GM18873 (cell line): ENCODE data around the gene FAF1.
"Not testable (repeated sequence)": the region's sequence is repeated elsewhere in the genome, so short reads cannot be mapped to it uniquely, and the experiment has no call there.

Source experiments
- ATAC-seq: cut with Tn5 transposase; IDR thresholded peaks from one replicate; pipeline ENCODE4 v1.9.1; 2021; ENCODE audit warnings: mild to moderate bottlenecking, moderate library complexity, moderate number of reproducible peaks; ENCODE audit not compliant: unreplicated experiment, low FRiP score

The FAF1 gene

DNA sequence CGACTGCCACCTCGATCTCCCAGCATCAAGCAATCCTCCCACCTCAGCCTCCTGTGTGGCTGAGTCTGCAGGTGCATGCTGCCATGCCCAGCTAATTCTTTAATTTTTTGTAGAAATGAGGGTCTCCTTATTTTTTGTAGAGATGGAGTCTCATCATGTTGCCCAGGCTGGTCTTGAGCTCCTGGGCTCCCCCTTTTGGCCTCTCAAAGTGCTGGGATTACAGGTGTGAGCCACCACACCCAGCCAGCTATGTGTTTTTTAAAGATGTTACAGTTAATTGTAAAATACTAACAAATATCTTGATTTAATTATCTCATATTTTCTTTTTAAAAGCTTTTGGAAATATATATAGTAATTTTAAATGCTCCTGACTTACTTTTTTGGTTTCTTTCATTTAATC lies 355.5 kb downstream of the FAF1 start:
- ATAC-seq: no peak

DNA sequence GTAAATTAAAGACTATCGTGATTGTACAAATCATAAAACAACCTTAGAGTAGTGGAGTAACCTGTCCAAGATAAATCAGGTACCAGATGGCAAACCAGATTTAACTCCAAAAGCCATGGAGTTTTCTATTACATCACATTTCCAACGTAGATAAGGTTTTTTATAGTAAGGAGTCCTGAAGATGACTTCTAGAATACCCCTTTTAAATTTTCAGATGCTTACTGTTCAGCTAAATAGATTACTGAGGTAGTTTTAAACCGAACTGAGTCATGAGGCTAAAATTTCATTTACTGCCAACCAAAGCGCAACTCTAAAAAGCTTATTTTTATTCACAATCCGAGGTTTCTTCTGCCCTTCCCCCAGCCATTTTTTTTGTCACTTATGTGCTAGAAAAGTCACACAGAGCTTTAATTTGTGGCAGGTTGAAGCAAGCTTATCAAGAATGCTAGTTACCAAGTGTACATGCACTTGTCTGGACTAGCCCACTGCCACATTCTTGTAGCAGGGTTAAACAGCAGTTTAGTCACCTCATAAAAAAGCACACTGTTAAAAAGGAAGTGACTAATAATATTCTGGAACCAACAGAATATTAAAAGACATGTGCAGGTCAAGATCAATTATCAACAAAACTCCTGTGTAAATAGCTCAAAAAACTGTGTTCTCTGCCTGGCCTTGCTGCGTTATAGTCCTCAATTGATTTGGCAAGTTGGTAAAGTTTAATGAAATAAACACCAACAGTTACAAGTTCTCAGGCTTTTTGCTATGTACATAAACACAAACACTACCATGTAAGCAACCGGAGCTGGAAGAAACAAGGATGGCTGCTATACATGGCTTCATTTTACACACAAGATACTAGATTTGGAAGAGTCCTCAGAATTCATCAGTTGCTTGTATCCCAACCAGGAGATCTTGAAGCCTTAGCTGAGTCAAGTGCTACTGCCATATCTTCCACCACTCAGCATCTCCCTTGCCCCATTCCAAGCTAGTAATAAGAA lies 356.5 kb downstream of the FAF1 start:
- ATAC-seq: no peak

DNA sequence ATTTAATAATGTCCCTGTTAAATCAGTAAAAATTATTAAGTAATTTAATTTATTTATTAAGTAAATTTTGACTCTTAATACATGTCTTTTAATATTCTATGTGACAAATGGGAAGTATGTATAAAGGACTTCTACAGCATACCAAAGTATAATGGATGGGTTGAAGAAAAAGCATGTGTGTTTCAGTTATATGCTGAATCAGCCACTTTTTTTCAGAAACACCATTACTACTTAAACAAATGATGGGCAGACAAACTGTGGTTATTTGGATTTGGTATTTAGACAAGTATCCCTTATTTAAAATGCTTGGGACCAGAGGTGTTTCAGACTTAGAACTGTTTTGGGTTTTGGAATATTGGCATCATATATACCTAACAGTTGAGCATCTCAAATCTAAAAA lies 360.5 kb downstream of the FAF1 start:
- no peak for ATAC-seq

- ATAC-seq: no peak
These were observed 364.2 kb downstream of the FAF1 start for GRCh38 chr1:50595874-50596273.

DNA sequence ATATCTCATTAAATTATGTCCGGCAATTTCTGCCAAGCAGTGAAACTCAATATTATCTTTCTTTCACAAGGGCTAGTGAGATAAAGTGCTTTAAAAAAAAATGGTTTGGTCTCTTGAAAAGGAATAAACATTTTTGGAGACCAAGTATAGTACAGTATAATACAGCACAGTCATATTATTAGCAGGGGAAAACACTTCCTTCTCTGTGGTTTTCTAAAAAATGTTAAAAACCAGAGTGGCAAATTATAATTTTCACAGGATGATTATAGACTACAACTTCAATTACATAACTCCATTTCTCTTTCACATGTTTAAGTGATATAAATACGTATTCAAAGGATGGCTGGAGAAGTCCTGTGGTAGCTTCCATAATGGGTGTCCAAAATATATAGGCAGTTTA lies 366.6 kb downstream of the FAF1 start:
- no peak for ATAC-seq

DNA sequence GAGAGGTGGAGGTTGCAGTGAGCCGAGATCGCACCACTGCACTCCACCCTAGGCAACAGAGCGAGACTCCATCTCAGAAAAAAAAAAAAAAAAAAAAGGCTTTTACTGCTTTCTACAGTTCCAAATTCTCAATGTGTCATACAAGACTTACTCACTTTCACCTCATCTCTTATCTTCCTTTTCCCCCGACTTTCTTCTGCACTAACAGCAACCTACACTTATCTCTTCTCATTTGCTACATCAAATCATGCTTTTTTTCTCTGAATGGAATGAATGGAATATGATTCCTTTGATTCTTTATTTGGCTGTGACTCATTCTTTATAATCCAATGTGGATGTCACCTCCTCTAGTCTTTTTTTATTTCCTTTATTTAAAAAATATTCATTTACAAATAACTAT lies 368.5 kb downstream of the FAF1 start:
- ATAC-seq: no peak

GRCh38 chr1:50582346-50582745 lies 377.7 kb downstream of the FAF1 start:
- no peak for ATAC-seq

DNA sequence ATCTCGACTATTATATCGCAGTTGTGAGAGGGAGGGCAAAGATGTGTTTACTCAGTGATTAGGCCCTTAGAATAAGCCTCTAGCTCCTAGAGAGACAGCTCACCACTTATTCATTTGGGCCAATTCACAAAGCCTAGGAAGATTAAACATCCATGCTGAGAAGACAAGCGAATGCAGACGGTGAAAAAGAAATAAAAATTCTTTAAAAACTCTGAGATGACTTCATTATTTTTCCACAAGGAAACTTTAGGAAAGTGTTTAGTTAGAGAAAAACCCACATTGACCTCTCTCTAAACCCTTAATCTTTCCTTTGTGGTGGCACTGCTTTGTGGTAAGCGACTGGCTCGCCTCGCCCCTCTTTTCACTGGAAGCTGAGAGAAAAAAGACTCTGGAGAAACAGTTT lies 390.0 kb downstream of the FAF1 start:
- ATAC-seq: no peak

DNA sequence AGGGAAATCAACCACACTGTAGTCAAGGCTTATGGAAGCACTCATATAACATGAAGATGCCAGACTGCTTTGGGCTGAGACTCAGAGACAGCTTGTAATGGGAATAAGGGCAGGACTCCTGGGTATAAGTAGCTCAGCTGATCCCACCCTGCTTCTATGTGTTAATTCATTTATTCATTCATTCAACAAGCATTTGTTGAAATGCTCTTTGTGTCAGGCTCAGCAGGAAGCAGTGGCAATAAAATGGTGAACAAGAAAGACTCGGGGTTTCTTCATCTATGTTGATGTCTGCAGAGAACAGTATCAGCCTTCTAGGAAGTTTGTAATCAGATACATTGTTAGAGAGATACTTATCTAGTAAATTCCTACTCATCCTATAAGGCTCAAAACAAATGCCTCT lies 391.3 kb downstream of the FAF1 start:
- ATAC-seq: no peak

- ATAC-seq: no peak
These were observed 393.7 kb downstream of the FAF1 start for GRCh38 chr1:50566405-50566804.

DNA sequence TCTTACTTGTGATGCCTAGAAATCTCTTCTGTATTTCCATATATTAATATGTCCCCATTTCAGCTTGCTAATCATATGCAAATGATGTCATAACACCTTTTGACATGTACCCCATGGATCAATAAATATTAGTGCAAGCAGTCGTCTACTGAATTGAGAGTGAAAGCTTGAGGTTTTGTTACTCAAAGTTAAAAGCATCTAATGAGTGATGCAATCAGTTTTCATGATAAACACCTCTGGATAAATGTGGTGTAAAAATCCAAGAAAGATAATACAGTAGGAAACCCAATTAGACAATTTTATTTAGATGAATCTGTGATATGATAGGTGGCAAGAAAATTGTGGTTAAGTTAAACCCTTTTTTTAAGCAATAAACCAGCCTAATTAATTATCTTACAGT lies 395.6 kb downstream of the FAF1 start:
- ATAC-seq: no peak

DNA sequence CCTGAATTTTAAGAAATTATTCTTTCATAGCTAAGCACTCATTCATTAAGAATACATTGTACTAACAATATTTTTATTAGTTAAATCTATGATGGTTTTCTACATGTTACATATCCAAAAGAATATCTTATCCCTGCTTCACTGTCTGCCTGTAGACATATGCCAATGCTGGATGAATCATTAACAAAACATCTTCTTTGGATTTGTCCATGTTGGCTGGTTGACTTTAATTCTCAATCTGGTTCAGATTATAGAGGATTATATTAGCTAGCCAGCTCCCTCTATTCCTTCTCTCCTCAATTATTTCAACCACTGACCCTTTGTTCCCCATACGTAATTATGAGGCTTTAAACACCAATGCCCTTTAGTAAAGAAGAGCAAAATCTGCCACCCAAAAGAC lies 398.0 kb downstream of the FAF1 start:
- ATAC-seq: no peak

DNA sequence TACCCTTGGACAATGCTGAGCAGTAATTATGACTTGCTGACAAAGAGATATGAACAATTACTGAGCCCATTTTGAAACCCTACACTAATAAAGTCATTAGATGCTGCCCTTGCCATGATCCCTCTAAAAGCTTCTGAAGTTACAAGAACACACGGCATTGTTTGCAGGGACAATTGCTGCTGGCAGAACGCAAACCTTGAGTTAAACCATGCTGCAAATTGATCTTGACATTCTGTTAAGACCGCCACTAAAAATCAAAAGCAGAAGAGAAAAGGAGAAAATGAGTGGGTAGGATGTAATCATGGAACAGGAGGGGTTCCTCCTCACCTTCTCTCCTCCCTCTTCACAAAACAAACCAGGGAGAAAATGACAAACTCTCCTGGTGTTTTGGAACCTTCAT lies 400.6 kb downstream of the FAF1 start:
- no peak for ATAC-seq

- no peak for ATAC-seq
These were observed 406.1 kb downstream of the FAF1 start for GRCh38 chr1:50553921-50554320.

GRCh38 chr1:50548243-50548642 lies 411.8 kb downstream of the FAF1 start:
- no peak for ATAC-seq

DNA sequence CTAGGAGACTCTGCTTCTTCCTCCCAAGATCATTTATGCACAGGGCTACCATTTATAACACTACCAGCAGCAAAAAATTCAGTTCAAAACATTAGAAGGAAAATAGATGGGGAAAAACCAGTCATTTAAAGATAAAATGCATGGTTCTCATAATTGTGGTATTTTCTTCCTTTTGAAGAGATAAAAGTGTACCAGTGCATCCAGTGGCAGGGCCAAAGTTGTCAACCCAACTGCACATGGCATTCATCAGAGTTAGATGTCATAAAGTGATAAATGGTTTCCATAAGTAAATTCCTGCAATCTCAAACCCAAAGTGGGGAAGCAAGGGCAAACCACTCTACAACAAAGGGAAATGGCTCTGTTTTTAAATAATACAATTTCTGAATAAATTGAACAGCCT lies 417.7 kb downstream of the FAF1 start:
- ATAC-seq: no peak

- no peak for ATAC-seq
These were observed 421.6 kb downstream of the FAF1 start for GRCh38 chr1:50538476-50538875.

DNA sequence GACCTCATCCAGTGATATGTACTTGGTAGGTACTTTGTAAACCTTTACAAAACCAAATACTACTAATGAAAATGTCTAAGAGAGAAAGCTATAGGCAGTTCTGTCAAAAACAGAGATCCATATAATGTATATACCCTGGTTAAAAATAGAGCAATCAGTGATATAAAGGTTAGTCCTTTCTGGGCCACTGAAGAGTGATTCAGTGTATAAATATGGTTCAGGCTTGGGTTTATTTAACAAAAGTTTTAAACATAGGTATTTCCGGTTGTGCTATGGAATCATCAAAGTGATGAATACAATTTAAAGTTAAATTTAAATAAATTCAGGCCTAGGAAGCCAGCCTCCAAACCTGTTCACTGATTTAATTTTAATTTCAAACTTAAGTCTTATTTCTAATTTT lies 428.5 kb downstream of the FAF1 start:
- no peak for ATAC-seq

DNA sequence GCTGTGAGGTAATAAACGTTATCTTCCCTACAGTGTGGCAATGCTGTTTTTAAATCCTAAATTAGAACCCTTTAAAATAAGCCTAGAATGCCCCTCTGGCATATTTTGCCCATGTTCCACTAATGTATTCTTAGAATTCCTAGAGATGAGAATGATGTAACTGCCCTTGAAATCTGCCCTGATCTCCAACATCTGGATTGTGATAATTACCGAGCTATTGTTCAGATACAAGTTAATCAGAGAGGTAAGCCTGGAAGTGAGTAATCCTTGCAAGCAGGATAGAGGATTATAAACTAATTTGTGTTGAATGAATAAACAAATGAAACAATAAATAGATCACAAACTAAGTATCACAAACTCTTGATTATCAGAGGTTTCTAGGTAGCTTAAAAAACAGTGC lies 429.0 kb downstream of the FAF1 start:
- ATAC-seq: no peak

DNA sequence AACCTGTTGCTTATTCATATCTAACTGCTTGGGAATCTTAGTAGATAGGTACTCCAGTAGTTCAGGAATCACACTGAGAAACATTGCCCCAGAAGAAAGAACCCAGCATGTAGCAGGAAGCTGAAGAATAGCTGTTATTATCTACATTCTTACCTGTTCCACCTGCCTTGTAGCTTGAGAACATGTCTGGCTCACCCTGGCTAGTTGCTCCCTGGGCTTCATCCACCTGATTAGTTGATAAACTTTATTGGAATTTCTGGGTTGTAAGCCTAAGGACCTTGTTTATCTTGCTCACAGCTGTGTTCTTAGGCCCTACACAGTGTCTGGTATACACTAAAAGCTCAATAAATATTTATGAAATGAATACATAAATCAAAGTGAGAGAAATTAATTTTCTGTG lies 430.6 kb downstream of the FAF1 start:
- no peak for ATAC-seq

GRCh38 chr1:50527987-50528320 lies 432.1 kb downstream of the FAF1 start:
- ATAC-seq: not testable (repeated sequence)

DNA sequence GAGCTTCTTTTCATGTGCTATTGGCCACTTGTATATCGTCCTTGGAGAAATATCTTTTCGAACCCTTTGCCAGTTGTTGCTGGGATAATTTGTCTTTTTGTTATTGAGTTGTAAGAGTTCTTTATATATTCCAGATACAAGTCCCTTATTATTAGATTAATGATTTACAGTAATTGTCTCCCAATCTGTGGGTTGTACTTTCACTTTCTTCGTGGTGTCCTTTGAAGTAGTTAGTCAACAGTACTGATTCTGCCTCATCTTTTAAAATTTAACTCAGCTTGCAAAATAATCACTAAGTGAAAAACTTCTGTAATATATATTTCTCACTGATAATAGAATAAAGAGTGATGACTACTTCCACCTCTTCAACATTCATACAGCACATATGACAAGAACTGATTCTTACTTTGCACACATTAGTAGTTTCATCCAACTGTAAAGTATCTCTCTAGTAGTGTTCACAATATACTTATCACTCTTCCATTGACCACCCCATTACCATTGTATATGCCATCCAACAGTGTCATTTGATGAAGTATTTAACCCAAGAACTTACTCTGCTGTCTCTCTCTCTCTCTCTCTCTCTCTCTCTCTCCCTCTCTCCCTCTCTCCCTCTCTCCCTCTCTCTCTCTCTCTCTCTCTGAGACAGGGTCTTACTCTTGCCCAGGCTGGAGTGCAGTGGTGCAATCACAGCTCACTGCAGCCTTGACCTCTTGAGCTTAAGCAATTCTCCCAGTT lies 432.6 kb downstream of the FAF1 start:
- no peak for ATAC-seq
